ENCODE data around the gene DHCR7. TPM values are rescaled to one million over a fixed set of nuclear protein-coding genes. Genes with fewer than 3 reads are reported as not detected.

The DHCR7 gene
- total RNA-seq, 1 donor from 2014 or later = 64.2 TPM

GRCh38 chr11:71410363-71410966 lies 37.7 kb downstream of the DHCR7 start:
- no peak for DNase-seq
- TF ChIP-seq CTCF (IDR thresholded peaks at IDR 0.05) = no peak

GRCh38 chr11:71408826-71409225 lies 39.4 kb downstream of the DHCR7 start:
- ATAC-seq (no peak), DNase-seq (no peak)
- no peak for TF ChIP-seq CTCF (IDR thresholded peaks at IDR 0.05)
- intact Hi-C loops (cut with DNase I) = no loop called here
- H3K27me3 ChIP-seq (ENCODE audit: low read depth) = no peaks in the 10 kb centered on the region
- H3K4me3 ChIP-seq = no peak overlapping the region
- H3K9me3 ChIP-seq = no peaks in the 10 kb centered on the region
- H3K27ac ChIP-seq = no peak overlapping the region
- no peaks in the 10 kb centered on the region for H3K36me3 ChIP-seq
- no peaks in the 10 kb centered on the region for H3K4me1 ChIP-seq

More at GRCh38 chr11:71410363-71410966, 37.7 kb downstream of the DHCR7 start:
- ATAC-seq = no peak
- Histone ChIP-seq H3K27ac (no peak overlapping the region), H3K4me3 (no peak overlapping the region), H3K4me1 (no peaks in the 10 kb centered on the region), H3K9me3 (no peaks in the 10 kb centered on the region), H3K27me3 (ENCODE audit: low read depth) (no peaks in the 10 kb centered on the region), H3K36me3 (no peaks in the 10 kb centered on the region)
- intact Hi-C loops (cut with DNase I) = no loop called here

- H3K4me3 ChIP-seq = no peak overlapping the region
- no peaks in the 10 kb centered on the region for H3K4me1 ChIP-seq
- H3K27me3 ChIP-seq (ENCODE audit: low read depth) = no peaks in the 10 kb centered on the region
- intact Hi-C loops (cut with DNase I) = no loop called here
- no peak overlapping the region for H3K27ac ChIP-seq
- DNase-seq = no peak
- H3K9me3 ChIP-seq = no peaks in the 10 kb centered on the region
- no peaks in the 10 kb centered on the region for H3K36me3 ChIP-seq
- ATAC-seq = no peak
- TF ChIP-seq CTCF (IDR thresholded peaks at IDR 0.05) = no peak
These were observed 40.8 kb downstream of the DHCR7 start for GRCh38 chr11:71407356-71407755.

GRCh38 chr11:71406681-71407080 lies 41.5 kb downstream of the DHCR7 start:
- no peak for TF ChIP-seq CTCF (IDR thresholded peaks at IDR 0.05)
- ATAC-seq (no peak), DNase-seq (no peak)
- Histone ChIP-seq H3K9me3 (no peaks in the 10 kb centered on the region), H3K4me3 (no peak overlapping the region), H3K27me3 (ENCODE audit: low read depth) (no peaks in the 10 kb centered on the region), H3K4me1 (no peaks in the 10 kb centered on the region), H3K36me3 (no peaks in the 10 kb centered on the region), H3K27ac (no peak overlapping the region)
- intact Hi-C loops (cut with DNase I) = no loop called here

GRCh38 chr11:71404209-71404608 lies 44.0 kb downstream of the DHCR7 start:
- DNase-seq (no peak), ATAC-seq (no peak)
- H3K27ac ChIP-seq = no peak overlapping the region
- no peaks in the 10 kb centered on the region for H3K4me1 ChIP-seq
- H3K9me3 ChIP-seq = no peaks in the 10 kb centered on the region
- H3K4me3 ChIP-seq = no peak overlapping the region
- TF ChIP-seq CTCF (IDR thresholded peaks at IDR 0.05) = no peak
- no peaks in the 10 kb centered on the region for H3K27me3 ChIP-seq (ENCODE audit: low read depth)
- intact Hi-C loops (cut with DNase I) = no loop called here
- H3K36me3 ChIP-seq = no peaks in the 10 kb centered on the region
